NCI-H1694 treated with DMSO at 0.1 percent for 48 hours (cell line): ENCODE measurements around the gene MMP25.
"Not testable (repeated sequence)": the region's sequence is repeated elsewhere in the genome, so short reads cannot be mapped to it uniquely, and the experiment has no call there.

Source experiments
- DNase-seq: peaks from one replicate; lab custom pipeline; 2025; lab: John Stamatoyannopoulos, UW

The MMP25 gene

DNA sequence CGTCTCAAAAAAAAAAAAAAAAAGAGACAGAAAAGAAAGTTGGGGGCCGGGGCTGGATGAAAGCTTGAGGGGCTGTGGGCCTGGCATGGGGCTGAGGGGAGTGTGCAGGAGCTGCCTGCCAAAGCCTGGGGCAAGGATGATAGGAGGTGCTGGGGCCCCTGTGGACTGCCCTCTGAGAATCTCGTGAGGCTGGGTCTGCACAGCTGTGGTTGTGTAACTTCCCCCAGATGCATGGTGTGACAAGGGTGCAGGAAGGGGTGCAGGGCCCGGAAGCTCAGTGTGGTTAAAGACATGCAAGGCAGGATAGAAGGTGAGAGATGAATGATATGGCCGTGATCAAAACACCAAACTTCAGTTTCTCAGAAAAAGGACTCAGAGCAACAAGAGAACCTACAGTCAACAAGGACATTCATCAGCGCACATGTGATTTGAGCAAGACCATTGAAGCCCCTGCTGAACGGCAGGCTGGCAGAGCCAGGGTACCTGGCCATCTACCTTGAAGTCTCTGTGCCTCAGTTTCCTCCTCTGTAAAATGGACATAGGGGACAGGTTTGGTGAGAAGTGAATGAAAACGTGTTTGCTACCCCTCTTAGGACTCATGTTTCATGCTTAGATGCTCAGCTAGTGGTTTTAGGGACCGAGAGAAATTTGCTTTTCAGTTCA lies 28.6 kb downstream of the MMP25 start:
- no peak for DNase-seq

DNA sequence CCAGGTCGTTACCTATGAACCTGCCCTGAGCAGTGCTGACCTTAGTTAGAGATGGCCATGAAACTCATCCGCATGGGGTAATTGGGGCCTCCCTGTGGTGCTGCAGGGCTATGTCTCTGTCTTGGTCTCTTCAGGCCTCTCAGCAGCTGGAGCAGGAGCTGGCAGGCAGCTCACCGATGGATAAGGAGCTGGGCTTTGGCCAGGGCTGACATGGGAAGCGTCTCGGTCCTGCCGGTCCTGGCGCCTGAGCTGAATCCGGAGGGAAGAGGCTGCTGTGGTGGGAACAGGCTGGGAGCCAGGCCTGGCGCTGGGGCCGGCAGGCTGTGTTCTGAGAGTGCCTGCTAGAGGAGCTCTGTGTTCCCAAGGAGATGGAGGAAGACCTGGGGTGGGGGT lies 29.2 kb downstream of the MMP25 start:
- DNase-seq: no peak

DNA sequence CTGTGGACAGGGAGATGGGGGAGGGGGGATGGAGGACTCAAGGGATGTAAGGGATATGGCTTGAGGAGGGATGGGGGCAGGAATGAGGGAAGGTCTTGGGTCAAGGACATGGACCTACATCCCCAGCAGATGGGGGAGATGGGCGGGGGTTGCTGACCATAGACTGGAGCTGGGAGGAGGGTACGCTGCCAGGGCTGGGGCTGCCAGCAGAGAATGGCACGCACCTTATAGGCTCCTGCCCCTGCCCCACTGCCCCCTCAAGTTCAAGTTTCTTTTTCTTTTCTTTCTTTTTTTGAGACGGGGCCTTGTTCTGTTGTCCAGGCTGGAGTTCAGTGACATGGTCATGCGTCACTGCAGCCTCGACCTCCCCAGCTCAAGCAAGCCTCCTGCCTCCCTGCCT lies 29.6 kb downstream of the MMP25 start:
- not testable (repeated sequence) for DNase-seq

DNA sequence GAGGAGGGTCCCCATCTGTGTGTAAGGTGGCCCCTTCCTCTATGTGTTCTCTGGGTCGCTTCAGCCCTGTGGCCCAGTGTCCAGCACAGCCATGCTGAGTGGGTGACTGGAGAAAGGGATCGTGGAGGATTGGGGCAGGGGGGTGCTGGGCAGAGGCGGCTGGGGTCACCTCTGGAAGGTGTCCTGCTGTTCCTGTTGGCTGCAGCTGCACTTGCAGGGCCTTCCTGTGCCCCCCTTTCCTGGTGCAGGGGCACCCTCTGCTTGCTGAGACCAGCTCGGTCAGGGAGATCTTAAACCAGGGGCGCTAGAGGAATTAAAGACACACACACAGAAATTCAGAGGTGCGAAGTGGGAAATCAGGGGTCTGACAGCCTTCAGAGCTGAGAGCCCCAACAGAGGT lies 30.2 kb downstream of the MMP25 start:
- DNase-seq: no peak

DNA sequence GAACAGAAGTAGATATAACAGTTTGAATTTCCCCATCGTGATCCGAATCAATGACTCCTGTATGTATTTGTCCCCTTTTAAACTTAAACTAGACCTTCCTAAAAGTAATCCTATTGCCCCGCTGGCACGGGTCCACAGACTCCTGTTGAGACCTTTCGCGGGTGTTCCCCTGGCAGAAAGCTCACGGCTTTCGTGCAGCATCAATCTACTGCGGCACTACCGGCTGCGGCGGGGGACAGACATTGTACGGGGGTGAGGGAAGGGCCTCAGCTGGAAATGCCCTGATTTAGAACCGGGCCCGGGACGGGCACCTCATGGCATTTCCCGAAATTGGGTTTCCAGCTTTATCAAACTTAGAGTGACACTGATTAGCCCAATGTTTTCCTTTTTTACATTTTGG lies 33.7 kb downstream of the MMP25 start:
- no peak for DNase-seq

DNA sequence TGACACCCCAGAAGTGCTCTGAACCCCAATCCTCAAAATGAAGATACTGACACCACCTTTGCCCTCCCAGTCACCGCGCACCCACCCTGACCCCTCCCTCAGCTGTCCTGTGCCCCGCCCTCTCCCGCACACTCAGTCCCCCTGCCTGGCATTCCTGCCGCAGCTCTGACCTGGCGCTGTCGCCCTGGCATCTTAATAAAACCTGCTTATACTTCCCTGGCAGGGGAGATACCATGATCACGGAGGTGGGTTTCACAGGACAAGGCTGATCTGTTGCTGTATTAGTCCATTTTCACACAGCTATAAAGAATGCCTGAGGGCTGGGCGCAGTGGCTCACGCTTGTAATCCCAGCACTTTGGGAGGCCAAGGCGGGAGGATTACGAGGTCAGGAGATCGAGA lies 35.6 kb downstream of the MMP25 start:
- not testable (repeated sequence) for DNase-seq

DNA sequence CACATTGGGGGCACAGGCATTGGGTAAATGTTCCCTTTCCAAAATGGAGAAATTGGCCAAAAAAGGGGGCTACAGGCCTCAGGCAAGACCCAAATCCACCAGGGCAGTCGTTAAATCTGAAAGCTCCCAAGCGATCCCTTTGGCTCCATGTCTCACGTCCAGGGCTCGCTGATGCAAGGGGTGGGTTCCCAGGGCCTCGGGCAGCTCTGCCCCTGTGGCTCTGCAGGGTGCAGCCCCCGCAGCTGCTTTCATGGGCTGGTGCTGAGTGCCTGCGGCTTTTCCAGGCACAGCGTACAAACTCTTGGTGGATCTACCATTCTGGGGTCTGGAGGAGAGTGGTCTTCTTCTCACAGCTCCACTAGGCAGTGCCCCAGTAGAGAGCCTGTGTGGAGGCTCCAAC lies 37.0 kb downstream of the MMP25 start:
- DNase-seq: not testable (repeated sequence)

DNA sequence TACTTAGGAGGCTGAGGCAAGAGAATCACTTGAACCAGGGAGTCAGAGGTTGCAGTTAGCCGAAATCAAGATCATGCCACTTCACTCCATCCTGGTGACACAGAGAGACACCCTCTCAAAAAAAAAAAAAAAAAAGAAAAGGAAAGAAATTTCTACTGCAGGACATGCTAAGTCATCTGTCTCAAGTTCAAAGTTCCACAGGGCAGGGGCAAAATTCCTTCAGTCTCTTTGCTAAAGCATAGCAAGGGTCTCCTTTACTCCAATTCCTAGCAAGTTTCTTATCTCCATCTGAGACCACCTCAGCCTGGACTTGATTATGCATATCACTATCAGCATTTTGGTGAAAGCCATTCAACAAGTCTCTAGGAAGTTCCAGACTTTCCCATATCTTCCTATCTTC lies 38.1 kb downstream of the MMP25 start:
- no peak for DNase-seq

DNA sequence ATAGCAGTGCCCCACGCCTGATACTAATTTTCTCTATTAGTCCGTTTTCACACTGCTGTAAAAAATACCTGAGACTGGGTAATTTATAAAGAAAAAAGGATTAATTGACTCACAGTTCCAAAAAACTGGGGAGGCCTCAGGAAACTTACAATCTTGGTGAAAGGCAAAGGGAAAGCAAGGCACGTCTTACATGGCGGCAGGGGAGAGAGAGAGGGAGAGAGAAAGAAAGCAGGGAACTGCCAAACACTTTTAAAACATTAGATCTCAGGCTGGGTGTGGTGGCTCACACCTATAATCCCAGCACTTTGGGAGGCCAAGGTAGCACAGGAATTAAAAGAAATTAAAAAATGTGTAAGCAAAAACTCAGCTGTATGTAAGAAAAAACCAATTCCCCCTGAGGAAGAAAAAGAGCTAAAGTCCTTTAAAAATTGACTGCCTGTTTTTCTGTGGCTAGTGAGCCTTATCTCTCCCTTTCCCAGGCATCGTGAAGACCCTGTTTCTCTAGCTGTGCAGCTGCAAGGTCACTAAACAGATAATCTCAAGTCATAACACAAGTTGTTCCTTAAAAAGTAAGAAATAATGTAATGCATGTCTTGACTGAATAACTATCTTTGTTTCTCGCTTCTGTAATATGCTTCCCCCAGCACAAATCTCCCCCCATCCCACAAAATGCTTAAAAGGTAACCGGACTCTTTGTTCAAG lies 38.8 kb downstream of the MMP25 start:
- DNase-seq: no peak

DNA sequence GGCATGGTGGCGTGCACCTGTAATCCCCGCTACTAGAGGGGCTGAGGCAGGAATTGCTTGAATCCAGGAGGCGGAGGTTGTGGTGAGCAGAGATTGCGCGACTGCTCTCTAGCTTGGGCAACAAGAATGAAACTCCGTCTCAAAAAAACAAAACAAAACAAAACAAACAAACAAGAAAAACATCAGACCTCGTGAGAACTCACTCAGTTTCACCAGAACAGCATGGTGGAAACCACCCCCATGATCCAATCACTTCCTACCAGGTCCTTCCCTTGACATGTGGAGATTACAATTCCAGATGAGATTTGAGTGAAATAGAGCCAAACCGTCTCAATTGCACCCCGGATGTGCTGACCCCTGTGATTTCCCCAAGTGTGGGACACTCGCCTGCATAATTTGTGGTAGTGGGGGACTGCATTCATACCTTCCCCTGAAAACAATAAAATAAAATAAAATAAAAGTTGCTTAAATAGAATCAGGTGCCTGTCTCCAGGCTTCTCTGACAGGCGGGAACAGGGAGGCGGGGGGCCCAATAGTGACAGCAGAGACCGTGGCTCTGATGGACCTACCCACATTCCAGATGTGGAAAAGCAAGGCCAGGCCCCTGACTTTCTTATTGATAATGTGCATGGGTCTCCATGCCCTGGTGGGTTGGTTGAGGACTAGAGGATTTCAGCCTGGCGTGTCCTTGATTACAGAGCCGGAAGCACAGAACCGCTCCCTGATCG lies 39.7 kb downstream of the MMP25 start:
- no peak for DNase-seq

DNA sequence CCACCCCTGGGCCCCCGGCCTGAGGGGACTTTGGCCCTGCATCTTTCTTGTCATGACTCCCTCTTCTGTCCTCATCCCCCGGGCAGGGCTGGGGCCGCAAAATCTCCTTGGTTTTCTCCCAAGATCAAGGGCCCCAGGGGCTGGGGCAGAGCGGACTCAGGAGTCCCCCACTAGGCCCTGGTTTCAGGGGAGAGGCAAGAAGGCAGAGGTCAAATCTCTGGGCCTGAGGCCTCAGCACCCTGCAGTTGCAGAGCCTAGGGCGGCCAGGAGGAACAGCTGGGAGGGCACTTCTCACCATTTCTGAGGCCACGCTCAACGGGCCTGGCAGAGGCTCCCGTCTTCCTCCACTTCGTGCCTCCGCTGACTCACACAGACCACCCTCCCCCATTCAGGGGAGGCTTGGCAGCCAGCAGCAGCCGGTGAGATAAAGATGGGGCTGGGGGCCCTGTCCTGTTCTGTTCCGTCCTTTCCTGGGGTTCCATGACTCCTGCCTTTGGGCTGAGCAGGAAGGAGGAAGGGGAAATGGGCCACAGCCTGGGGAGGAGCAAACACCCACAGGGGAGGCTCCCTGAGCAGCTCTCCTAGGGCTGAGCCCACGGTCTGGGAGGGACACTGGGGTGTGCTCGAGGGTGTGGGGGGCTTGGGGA lies 40.4 kb downstream of the MMP25 start:
- DNase-seq: no peak

DNA sequence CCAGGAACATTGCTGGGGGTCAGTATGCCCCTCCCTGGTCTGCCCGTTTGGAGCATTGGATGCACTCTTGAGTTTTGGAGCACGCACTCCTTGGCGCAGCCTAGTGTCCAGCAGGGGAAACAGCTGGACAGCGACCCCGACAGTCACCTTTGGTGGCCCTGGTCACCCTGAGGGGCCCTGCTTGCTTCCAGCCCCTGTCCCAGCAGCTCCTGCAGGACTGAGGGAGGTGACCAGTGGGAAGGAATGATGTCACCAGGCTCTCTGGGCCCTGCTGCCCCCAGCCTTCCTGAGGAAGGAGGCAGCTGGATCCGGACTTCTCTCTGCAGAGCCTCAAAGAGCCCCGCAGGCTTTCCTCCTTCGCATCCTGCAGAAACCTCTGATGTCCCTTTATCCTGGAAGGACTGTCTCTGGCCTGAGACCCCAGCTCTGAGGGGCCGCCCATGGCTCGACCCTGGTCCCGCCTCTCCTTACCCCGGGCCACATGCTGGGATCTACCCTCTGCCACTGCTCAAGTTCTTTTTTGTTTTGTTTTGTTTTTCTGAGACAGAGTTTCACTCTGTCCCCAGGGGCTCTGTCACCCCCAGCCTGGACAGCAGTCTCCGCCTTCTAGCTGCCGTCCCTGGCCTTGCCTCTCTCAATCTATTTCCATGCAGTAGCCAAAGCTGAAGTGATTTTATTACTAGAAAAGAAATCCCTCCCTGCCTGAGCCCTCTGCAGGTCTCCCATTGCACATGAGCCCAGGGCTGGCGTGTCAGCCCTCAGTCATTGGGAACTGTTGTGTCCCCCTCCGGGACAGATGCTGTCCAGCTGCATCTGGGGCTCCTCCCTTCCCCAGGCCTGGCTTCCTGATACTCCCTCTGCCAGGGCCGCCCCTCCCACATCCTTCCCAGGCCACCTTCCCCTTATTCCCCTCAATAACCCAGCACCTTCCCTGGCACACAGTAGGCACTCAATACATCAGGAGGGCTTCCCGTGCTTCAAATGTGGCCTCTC lies 41.2 kb downstream of the MMP25 start:
- no peak for DNase-seq

DNA sequence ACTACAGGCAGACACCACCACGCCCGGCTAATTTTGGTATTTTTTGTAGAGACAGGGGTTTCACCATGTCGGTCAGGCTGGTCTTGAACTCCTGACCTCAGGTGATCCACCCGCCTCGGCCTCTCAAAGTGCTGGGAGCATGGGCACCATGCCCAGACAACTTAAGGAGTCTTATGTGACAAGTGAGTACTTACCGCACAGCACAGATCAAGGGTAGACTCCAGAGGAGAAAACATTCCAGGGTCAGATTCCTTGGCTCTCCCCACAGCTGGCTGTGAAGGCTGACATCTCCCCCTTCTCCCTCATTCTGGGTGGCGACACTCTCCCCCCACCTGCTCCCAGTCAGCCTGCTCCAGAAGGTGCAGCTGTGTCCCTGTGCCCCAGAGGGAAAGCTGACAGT lies 42.1 kb downstream of the MMP25 start:
- no peak for DNase-seq

DNA sequence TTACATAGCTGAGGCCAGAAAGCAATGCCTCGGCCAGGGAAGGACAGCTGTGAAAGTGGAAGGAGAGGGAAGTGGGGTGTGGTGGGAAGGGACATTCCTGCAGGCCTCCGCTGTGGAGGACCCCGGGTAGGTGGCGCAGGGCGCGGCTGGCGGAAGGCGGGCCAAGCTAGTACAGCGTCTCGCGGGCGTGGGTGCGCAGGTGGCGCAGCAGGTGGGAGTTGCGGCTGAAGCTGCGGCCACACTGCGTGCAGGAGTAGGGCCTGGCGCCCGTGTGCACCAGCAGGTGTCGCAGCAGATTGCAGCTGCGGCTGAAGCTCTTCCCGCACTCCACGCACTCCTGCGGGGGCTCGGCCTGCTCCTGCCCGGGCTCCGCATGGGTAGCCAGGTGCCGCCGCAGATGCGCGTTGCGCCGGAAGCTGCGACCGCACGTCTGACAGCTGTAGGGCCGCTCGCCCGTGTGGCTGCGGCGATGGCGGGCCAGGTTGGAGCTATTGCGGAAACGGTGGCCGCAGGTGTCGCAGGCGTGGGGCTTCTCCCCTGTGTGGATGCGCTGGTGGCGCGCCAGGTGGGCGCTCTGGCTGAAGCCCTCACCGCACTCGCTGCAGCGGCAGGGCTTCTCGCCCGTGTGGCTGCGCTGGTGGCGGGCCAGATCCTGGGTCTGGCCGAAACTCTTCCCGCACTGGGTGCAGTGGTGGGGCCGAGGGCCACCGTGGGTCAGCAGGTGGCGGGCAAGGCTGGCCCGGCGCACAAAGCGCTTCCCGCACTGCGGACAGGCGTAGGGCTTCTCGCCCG lies 42.8 kb downstream of the MMP25 start:
- no peak for DNase-seq

DNA sequence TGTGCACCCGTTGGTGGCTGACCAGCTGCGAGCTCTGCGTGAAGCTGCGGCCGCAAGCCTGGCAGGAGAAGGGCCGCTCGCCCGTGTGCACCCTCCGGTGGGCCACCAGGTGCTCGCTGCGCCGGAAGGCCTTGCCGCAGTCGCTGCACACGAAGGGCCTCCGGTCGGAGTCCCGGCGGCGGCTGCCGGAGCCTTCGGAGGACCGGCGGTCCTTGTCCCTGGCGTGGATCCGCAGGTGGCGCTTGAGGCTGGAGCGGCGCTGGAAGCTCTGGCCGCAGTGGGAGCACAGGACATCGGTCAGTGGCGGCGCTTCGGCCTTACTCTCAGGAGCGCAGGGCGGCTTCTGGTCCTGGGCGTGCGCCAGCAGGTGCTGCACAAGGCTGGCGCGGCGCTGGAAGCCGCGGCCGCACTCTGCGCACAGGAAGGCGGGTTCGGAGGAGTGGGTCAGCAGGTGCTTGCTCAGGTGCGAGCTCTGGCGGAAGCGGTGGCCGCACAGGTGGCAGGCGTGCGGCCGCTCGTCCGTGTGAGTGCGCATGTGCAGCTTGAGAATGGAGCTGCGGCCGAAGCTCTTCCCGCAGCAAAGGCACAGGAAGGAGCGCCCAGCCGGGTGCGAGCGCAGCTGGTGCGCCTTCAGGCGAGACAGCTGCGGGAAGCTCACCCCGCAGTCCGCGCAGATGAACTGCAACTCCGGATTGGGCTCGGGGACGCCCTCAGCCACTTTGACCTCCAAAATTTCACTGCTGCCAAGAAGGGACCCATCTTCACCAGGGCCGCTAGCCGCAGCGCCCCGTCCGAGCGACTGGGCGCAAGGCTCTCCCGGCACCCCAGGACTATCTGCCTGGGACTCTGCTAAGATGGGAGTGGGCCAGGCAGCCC lies 43.6 kb downstream of the MMP25 start:
- no peak for DNase-seq

DNA sequence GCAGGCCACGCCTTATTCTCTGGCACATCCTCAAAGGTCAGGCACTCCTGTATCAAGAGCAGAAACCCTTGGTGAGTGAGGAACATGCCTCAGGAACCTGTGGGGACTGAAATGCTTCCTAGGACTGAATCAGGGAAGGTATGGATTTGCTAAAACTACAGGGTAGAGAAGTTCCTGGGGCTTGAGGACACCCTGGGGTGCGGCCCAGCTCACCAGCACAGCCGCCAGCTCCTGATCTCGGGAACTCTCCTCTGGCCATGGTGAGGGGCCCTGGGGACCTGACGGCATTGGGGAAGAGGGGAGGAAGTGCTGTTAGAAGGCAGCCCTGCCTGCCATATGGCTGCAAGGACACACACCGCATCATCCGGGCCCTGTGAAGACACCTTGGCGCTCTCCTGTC lies 45.2 kb downstream of the MMP25 start:
- DNase-seq: no peak

DNA sequence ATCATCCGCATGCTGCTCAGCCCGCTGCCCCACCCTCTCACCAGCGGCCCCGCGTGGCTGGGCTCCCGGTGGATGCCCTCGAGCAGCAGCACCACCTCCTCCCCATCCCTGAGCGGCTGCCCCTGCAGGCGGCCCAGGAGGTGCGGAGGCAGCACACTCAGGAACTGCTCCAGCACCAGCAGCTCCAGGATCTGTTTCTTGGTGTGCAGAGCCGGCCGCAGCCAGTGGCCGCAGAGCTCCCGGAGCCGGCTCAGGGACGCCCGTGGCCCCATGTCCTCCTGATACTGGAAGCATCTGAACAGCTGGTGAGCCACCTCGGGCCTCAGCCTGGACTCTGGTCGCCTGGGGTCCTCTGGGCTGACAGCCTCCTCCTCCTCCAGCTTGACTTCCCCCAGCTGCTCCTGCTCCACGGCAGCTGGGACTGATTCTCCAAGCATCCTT lies 46.2 kb downstream of the MMP25 start:
- no peak for DNase-seq

DNA sequence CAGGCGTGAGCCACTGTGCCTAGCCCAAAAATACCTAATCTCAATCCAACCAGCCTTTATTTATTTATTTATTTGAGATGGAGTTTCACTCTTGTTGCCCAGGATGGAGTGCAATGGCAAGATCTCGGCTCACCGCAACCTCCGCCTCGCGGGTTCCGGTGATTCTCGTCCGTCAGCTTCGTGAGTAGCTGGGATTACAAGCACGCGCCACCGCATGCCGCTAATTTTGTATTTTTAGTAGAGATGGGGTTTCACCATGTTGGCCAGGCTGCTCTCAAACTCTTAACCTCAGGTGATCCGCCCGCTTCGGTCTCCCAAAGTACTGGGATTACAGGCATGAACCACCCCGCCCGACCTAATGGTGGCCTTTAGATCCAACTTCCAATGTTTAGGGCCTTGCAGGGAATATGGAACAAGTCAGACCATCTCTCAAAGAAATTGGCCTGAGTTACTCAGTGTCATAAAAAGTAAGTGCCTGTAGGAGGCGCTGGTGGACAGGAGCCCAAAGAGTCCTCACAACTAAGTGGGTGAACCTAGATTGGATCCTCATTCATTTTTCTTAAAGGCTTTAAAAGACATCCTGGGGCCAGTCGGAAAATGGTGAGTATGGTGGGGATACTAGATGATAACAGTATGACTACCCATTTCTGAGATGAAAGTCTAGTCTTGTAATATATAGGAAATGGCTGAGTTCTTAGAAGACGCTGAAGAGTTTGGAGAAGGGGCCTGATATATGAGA lies 48.1 kb downstream of the MMP25 start:
- peak; percentile 45 for DNase-seq

DNA sequence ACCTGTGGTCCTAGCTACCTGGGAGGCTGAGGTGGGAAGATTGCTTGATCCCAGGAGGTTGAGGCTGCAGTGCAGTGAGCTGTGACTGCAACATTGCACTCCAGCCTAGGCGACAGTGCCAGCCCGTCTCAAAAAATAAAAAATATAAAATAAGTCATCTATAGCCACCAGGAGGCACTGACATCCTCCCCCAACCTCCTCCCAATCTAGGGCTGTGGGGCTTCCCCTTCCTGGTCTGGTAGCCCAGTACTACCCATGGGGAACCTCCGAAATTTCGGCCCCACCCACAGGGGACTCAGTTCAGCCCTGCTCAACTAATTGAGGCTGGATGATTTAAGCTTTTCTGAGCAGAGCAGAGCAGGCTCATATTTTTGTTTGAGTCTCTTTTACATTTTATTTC lies 49.5 kb downstream of the MMP25 start:
- no peak for DNase-seq
